Anterior cingulate cortex (tissue), 58 donors: ENCODE results near the gene GRK4.
A peak's percentile ranks its signal among the peaks of the same experiment; 100 is the strongest.
"Not testable (repeated sequence)": the region's sequence is repeated elsewhere in the genome, so short reads cannot be mapped to it uniquely, and the experiment has no call there.

ENCODE experiments used
- DNase-seq, 58 donors: peaks; one replicate each; lab custom pipeline; 2025; lab: John Stamatoyannopoulos, UW

Gene GRK4

DNA sequence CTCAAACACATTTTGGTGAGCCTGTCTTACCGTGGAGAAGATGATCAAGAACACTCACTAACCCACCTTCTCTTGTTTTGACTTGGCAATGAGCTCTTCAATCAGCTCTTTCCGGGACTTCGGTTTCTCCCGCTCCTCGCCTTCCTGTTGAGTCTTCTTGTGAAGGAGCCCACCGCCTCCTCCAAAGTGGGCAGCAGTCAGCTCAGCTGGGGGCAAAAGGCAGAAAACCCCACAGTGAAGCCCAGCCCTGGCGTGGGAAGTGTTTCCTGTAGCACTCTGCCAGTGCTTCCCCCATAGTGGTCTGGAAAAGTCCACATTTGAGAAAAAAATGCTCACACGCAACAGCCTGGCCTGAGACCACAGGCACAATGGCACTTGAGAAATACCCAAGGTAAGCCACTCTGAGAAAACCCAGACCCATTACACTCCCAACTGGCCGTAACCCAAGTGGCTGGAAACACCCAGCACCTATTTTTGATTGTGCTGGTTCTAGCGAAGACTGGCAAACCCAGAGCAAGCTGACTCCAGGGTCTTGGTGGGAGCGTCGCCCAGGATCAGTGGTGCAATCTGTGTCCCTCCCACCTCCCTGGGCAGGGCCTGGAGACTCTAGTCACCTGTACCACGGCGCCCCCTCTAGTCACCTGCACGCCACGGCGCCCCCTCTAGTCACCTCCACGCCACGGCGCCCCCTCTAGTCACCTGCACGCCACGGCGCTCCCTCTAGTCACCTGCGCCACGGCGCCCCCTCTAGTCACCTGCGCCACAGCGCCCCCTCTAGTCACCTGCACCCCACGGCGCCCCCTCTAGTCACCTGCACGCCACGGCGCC, 8.8 kb upstream of the GRK4 start:
- no peak for DNase-seq

DNA sequence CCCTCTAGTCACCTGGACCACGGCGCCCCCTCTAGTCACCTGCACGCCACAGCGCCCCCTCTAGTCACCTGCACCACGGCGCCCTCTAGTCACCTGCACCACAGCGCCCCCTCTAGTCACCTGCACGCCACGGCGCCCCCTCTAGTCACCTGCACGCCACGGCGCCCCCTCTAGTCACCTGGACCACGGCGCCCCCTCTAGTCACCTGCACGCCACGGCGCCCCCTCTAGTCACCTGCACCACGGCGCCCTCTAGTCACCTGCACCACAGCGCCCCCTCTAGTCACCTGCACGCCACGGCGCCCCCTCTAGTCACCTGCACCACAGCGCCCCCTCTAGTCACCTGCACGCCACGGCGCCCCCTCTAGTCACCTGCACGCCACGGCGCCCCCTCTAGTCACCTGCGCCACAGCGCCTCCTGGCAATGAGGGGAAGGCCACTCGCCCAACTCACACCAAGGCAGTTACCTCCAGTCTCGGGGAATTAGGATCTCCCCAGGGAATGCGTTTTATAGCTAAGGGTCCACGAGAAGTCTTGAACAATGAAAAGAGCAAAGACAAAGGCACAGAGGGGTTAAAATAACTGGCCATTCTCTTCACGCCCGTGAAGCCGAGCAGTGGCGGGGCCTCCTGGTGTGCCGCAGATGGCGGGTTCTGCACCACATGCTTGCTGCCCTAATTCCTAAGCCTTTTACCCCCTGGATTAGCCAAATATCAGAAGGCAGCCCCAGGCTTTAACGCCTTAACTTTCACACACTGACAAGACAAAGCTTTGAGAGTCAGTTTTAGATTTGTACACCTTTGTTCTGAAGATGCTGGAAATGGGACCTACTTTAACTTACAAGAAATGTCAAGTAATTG, 8.0 kb upstream of the GRK4 start:
- DNase-seq, result not testable (repeated sequence)

DNA sequence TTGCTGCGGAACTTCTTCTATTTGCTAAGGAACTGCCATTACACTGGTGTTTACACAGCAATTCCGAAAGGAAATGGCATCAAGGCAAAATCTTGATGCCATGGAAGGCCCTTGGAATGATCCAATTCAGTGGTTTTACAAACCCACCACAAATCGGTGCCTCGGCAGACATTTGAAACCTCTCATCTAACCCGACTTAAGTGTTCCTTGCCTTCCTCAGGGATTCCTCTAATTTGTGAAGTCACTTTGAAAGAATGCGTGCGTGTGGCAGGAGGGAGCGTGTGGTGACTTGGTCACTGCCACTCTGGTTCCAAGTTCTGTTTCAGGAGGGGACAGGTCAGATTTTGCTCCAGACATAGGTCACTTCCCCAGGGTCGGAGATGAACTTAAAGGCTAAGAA, 4.9 kb upstream of the GRK4 start:
- DNase-seq, result no peak

DNA sequence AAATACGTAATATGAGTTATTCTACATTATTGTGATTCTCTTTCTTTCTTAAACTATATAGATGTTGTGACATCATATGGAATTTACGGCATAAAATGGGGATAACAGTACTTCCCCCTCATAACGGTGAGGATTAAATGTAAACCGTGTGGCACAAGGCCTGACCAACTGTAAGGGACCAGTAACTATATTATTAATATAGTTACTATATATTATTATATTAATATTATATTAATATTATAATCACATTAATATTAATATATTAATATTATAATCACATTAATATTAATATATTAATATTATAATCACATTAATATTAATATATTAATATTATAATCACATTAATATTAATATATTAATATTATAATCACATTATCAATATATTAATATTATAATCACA, 2.9 kb upstream of the GRK4 start:
- not testable (repeated sequence) for DNase-seq

DNA sequence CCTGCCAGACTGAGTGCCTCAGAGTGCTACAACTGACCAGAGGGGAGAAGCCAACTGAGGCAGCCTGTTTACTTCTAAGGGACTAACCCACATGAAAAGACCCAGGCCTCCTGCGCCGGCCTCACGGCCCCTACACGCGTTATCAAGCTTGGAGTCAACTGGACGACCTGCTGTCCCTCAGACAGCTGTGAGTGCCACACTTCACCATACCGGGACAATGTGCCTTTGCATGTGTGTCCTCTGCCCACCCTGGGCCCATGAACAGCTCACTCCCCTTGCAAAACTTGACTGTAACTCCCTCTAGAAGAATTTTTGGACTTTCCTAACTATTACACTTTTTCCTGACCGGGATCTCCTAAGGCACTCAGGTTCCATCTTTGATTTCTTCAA, 2.0 kb upstream of the GRK4 start:
- no peak for DNase-seq

DNA sequence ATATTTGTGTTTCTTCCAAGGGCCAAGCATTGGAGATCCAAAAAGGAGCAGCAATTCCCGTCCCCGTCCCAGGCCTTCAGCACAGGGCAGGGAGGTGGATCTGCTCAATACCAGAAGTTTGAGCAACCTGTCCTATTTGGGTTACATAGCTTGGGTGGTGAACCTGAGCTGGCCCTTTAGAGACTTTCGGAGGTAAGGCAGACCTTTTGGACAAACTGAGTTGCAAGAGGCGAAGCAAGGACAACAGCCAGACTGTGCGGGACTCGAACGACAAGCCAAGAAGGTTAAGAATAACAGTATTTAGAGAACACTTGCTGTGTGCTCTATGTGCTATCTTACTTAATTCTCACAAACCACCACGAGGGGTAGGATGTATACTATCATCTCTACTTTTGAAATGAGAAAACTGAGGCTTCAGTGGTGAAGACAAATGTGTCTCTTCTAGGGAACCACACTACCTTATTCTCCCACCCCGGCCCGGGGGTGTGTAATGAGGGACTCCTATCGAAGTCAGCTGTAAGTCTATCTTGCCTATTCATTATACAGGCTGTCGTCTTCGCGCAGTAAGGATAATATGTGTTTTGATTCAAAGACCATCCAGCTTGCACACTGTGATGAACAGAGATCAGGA, 1.4 kb upstream of the GRK4 start:
- DNase-seq, result no peak

DNA sequence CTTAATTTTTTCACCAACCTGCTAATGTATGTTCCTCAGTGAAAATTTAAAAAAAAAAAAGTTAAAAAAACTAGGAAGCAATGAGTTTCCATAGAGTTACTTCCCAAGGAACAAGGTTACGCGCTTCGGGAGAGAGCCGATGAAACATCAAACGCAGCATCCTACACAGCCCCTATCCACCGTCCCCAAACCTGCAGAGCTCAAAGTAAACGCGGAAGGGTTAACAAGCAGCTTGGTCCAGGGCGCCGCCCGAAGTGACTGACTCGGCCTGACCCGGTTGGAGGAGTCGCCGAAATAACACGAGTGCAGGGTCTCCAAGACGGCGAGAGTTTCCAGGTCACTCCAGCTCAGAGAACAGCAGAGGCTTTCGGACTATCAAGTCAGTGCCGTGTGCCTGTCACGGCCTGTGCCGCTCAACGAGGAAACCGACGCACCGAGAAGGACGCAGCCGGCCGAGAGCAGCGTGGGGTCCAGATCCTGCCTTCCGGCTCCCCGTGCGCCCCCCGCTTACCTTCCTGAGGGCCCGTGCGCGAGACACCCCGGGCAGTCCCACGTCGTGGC, 677 bp upstream of the GRK4 start:
- peak in 19 of 58 donors; percentile 39 to 74 (median 63) for DNase-seq

DNA sequence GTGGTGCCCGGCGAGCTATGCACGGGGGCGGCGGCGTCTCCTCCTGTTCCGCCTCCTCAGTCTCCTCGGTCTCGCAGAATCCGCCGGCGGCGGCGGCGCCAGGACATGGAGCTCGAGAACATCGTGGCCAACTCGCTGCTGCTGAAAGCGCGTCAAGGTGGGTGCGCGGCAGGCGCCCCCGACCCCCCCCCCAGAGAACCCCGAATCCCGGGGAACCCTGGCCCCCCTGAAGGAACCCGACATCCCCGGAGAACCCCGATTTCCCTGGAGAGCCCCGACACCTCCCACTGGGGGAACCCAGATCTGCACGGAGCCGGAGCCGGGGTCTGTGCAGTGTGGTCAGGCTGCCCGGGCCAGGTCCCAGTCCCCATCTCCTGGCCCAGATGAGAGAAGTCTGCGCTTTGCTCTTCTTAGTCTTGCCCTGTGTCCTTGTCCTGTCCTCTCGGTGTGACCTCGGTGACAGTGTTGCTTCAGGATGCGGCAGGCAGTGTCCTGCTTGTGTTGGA, 648 bp downstream of the GRK4 start:
- peak in 17 of 58 donors; percentile 22 to 71 (median 57) for DNase-seq

DNA sequence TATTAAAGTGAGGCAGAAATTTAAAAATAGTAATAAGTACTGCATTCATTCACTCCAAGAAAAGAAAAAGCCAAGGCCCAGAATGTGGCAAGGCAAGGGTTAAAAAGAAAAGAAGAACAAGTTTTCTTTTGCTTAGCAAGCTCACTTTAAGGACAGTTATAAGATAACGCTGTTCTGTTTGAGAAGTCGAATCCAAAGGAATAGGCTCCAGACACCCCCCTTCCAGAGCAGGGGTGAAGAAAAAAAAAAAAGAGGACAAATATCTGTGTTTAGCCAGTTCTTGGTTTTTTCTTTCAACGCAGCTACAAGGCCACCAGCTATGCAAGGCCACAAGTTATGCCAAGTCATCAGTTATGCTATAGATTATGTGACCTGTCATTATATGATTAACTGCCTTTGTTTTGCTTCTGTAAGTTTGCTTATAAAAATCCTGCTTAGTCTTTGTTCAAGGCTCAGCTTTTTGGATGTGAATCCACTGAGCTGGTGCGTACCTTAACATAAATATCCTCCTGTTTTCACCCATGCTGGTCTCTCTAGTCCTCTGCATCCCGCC, 1.4 kb downstream of the GRK4 start:
- DNase-seq, result no peak

DNA sequence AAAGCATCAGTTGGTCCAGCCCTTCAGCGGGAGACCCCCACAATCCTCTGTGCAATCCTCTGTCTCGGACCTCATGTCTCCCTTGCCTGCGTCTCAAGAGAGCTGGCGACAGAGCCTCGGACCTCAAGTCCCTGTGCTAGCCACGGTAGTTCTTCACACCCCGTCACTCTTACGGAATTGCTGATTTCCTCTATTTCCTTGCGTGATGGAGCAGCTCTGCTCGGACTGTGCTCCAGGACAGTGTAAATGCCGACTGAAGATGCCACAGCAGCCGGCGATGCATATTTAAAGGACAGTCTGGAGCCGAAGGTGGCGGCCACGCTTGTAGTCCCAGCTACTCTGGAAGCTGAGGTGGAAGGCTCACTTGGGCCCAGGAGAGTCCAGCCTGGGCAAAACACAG, 1.9 kb downstream of the GRK4 start:
- no peak for DNase-seq

DNA sequence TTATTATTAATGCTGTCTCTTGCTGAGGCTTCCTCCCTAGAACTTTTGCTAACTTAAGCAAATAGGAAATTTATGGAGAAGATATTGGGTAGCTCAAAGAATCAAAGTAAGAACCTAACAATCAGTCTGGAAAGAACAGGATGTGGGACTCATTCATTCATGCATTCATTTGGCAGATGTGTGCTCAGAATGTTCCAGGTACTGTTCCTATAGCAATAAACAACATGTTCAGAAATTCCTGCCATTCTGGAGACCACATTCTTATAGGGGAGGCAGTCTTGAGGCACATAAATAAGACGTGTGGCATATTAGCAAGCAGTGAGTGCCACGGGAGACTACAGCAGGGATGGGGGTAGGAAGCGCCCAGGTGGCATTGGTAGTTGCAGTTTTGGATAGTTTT, 5.0 kb downstream of the GRK4 start:
- no peak for DNase-seq

DNA sequence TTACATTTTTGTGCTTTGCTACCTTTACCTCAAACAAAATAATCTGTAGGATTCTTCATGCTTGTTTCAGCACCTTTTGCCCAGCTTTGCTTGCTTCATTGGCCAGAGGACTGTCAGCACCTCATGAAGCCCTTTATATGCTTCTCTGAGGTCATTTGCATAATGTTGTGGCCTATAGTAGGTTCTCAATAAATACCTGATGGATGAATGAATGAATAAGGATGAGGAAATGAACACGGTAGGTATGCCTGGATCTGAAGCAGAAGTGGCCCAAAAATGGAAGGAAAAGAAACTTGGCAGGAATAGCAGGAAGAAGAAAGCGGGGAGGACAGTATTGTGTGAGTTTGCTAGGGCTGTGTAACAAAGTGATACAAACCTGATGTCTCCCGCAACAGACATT, 7.9 kb downstream of the GRK4 start:
- no peak for DNase-seq

DNA sequence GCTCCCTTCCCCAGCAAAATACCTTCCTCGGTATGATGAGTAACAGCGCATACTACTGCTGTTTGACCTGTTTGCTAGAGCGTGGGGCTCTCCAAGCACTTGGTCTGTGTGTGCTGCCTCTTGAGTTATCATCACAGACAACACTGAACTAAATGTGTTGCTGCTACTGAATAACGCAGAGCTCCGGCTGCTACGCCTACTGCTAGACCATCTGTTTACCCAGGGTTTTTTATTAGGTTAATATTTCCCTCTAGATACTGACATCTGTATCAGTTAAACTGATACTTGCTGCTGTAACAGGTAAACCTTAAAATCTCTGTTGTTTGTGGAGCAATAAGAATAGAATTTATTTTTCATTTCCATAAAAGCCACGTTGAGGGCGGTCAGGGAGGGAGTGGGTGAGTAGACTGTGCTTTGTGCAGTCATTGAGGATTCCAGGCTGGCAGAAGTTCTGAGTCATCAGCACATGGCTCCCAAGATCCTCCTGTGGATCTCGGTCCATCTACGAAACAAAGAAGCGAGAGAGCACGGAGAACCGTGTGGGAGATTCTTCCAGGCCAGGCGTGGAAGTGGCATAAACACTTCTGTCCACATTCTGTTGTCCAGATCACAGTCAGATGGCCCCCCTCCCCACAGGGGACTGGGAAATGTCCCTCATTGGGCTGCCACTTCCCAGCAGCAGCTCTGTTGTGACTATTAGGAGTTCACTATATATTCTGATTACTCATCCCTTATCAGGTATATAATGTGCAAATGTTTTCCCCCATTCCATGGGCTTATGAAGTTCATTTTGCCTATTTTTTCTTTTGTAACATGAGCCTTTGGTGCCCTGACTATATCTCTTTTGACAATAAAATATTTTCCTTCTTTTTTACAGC, 14.1 kb downstream of the GRK4 start:
- DNase-seq, result peak in 31 of 58 donors; percentile 8 to 67 (median 25)

DNA sequence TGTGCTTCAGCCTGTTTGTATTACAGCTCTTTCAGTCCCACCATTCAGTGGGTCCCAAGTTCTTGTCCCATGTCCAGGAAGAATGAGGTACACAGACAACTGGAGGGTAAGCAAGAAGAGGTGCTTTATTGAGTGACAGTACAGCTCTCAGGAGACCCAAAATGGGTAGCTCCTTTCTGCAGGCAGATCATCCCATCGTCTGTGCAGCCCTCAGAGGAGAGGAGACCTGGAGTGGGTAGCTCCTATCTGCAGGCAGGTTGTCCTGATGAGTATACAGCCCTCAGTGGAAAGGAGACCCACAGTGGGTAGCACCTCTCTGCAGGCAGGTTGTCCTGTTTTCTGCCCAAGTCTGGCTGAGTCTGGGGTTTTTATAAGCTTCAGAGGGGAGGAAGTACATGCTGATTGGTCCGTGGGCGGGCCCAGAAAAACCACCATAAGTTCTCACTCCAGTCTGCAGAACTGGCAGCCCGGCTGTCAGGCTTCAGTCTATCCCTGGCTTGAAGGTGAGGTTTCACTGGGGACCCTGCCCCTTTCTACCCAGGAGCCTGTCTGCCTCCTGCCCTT, 18.0 kb downstream of the GRK4 start:
- no peak for DNase-seq

DNA sequence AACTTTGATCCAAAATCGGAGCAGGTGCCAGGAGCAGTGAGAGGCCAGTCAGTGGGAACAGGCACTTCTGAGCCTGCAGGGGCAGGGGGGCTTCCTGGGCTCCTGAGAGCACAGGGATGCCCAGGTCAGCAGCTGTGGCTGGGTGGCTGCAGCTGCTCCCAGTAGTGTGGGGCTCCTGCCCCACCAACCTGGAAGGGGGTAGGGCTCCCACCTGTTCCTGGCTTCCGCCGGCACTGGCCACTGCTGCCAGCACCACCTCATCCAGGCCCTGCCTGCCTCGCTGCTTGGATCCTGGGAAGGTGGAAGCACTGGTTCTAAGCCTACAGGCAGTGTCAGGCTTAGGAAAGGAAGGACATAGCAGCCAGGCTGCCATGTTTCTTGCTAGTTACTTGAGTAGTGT, 18.6 kb downstream of the GRK4 start:
- DNase-seq, result no peak

DNA sequence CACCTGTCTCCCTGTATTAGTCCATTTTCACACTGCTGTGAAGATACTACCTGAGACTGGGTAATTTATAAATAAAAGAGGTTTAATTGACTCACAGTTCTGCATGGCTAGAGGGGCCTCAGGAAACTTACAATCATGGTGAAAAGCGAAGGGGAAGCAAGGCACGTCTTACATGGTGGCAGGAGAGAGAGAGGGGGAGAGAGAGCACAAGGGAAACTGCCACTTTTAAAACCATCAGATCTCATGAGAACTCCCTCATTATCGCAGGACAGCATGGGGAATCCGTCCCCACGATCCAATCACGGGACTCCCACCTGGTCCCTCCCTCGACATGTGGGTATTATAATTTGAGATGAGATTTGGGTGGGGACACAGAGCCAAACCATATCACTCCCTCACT, 20.3 kb downstream of the GRK4 start:
- DNase-seq, result not testable (repeated sequence)

DNA sequence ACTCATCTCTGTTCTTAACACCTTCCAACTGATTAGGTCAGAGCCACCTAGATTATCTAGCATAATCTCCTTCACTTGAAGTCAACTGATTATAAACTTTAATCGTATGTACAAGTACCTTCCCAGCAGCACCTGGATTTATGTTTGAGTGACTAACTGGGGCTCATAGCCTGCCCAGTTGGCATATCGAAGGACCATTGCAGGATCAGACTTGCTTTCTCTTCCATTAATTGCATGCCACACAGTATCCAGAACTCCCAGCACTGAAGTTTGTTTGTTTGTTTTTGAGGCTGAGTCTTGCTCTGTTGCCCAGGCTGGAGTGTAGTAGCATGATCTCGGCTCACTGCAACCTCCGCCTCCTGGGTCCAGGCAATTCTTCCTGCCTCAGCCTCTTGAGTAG, 27.9 kb downstream of the GRK4 start:
- DNase-seq, result no peak

DNA sequence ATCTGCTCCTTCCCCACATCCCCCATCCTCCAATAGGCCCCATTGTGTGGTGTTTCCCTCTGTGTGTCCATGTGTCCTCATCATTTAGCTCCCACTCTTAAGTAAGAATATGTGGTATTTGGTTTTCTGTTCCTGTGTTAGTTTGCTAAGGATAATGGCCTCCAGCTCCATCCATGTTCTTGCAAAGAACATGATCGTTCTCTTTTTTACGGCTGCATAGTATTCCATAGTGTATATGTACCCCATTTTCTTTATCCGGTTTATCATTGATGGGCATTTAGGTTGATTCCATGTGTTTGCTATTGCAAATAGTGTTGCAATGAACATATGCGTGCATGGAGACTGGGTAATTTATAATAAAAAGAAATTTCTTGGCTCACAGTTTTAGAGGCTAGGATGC, 31.5 kb downstream of the GRK4 start:
- DNase-seq, result no peak
